A549 treated with RU486 at 1 μM for 4 hours (cell line): ENCODE measurements around the gene ZDHHC4. TPM values are rescaled to one million over a fixed set of nuclear protein-coding genes. Genes with fewer than 3 reads are reported as not detected.

ENCODE experiments used
- total RNA-seq: library from RNA; stranded (reverse); fragments of 200-300 nt; extraction: Qiagen RNA extraction; gene quantifications from 5 replicates; pipeline ENCODE4 v1.2.3, GENCODE V29; 2022; ENCODE audit warnings: low read depth

The ZDHHC4 gene
- total RNA-seq, result 46.9 to 61.0 TPM (median 47.5 TPM) in 5 replicates

DNA sequence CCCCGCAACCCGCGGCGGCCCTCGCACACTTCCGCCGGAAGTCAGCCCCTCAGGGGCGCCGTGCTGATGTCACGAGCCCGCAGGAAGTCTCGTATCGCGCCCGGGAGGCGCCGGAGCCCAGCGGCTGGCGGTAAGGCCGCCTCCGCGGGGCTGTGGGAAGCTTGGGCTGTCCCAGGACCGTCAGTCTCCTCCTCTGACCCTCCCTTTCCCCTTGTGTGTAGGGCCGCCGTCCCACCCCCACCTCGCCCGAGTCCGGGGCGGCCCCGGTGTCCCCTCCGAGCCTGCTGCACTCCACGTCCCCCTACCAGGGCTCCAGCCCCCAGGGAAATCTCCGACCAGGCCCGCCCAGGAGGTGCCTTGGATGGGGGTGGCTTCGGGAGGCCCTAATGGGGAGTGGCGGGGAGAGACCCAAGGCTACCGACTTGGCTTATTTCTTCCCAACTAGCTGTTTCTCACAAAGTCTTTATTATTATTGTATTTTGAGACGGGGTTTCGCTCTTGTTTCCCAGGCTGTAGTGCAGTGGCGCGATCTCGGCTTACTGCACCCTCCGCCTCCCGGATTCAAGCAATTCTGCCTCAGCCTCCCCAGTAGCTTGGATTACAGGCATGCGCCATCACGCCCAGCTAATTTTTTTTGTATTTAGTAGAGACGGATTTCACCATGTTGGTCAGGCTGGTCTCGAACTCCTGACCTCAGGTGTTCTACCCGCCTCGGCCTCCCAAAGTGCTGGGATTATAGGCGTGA, at the start of gene ZDHHC4:
Gene ZDHHC4, plus strand, starts transcription at position 86 of the 745 bp plus-strand sequence. CDS start 3,108 bp downstream, outside the sequence.

GRCh38 chr7:6551016-6551511, 26.2 kb upstream of the ZDHHC4 start, which contains the start of gene GRID2IP:
TSS of gene GRID2IP (minus strand) at chr7:6551461. CDS start at chr7:6551436, 25 bp downstream.

DNA sequence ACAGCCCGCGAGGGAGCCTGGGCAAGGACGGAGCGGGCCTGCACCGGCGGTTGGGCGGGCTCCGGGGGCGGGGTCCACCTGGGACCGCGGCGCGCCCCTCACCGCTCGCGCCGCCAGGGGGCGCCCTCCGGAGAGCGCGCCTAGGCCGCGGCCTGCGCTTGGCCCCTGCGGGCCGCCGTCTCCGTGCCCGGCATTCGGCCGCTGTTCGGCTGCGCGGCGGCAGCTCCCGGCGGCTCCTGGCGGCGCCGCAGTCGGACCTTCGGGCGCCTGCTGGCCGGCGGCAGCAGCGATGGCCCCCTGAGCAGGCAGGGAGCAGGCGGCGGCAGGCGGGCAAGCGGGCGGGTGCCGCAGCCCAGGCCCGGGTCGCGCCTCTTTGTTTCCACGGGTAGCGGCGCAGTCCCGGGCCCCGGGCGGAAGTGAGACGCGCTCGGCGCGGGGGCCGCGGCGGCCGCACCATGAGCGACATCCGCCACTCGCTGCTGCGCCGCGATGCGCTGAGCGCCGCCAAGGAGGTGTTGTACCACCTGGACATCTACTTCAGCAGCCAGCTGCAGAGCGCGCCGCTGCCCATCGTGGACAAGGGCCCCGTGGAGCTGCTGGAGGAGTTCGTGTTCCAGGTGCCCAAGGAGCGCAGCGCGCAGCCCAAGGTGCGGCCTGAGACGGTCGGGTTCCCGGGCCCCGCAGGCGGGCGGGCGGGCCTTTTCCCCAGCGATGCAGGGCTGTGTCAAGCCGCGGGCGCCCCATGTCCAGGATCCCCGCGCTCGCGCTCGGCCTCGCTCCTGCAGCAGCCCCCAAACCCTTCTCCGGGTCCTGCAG, 12.8 kb downstream of the ZDHHC4 start, which contains the start of gene INTS15:
Gene INTS15, plus strand, starts transcription at position 193 of the 816 bp plus-strand sequence. Its CDS starts 263 bp downstream, at position 456.

DNA sequence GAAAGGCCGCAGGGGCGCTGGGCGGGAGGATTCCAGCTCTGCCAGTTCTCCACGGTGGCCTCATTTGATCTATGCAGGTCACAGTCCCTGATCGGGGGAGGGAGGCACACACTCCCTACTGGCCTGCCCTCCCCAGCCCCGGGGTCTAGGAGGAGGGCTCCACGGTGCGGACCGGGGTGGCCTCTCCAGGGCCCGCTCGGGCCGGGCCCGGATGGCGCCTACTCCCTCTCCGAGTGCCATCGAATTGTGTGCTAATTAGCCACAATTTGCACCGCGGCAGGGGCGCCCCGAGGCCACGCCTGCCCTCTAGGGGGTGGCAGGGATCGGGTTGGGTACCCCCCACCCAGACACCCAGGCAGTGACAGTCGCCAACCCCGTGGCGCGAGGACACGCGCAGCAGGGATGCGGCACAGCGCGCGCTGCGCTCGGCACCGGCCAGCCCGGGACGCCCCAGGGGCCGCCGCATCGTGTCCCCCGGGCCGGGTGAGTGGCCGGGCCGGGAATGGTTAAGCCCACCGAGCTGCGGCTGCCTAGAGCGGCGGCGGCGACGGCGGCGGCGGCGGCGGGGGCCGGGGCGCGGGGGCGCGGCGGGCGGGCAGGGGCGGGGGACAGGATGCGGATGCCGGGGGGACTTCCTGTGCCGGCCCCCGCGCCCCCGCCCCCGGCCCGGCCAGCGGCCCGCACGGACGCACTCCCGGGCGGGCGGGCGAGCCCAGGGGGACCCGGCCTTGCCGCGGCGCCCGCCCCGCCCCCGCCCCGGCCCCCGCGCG, 37.9 kb downstream of the ZDHHC4 start, which contains the start of gene ZNF853:
Gene ZNF853, plus strand, starts transcription at position 658 of the 770 bp plus-strand sequence. CDS start 565 bp downstream, outside the sequence.

DNA sequence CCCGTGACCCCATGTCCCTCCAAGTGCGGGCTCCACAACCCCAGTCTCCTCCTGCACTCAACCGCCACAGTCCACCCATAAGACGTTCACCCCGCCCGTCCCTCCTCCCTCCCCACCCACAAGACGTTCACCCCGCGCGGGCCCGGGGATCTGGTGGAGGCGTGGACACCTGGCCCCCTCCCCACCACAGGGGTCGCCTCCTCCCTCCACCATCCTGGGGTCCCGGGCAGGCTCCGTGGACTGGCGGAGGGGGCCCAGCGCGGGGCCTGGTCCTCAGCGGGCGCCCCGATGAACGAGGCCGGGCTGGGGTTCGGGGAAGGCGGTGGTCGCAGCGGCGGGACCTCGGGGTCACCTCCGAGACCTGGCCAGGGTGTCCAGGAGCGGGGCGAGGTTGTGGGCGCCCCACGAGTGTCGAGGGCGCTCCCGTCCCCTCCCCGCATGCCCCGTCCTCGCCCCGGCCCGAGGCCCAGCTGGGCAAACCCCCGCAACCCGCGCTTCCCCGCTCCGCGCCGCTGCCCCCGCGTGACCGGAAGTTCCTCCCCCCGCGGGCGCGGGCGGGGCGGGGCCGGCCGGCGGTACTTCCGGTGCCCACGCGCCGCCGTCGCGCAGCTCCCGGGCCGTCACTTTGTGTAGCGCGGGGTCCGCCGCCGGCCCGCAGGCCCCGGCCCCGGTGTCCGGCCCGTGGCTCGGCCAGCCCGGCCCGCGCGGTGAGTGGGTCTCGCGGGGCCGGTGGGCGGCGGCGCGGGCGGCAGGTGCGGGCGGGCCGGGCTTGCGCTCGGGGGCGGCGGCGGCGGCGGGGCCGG, 59.7 kb downstream of the ZDHHC4 start, which contains the start of gene ZNF316:
Gene ZNF316, plus strand, starts transcription at position 578 of the 803 bp plus-strand sequence. CDS start 5,092 bp downstream, outside the sequence.

Other genes starting within 250 kb of the ZDHHC4 start
- gene FAM220A, start 228.5 kb upstream of the ZDHHC4 start, total RNA-seq, result 10.9 to 15.9 TPM (median 14.3 TPM) in 5 replicates
- 289 to 429 TPM (median 388 TPM) in 5 replicates for gene RAC1, start 202.9 kb upstream of the ZDHHC4 start, total RNA-seq
- gene DAGLB, start 129.5 kb upstream of the ZDHHC4 start, total RNA-seq, result 19.6 to 25.2 TPM (median 24.7 TPM) in 5 replicates
- gene KDELR2, start 93.3 kb upstream of the ZDHHC4 start, total RNA-seq, result 110 to 157 TPM (median 142 TPM) in 5 replicates
- gene GRID2IP, start 26.0 kb upstream of the ZDHHC4 start, total RNA-seq, result 0.03 TPM in 1 of 5 replicates, not detected in the others
- gene INTS15, start 12.6 kb downstream of the ZDHHC4 start, total RNA-seq, result 20.5 to 28.9 TPM (median 25.1 TPM) in 5 replicates
- gene ZNF853, start 38.2 kb downstream of the ZDHHC4 start, total RNA-seq, result 1.8 to 2.9 TPM (median 2.3 TPM) in 5 replicates
- 8.5 to 15.7 TPM (median 14.6 TPM) in 5 replicates for gene ZNF316, start 59.9 kb downstream of the ZDHHC4 start, total RNA-seq
- gene ZNF12, start 129.5 kb downstream of the ZDHHC4 start, total RNA-seq, result 5.8 to 12.8 TPM (median 10.9 TPM) in 5 replicates
- gene RSPH10B2, start 176.6 kb downstream of the ZDHHC4 start, total RNA-seq, result 0.15 to 0.16 TPM in 2 of 5 replicates, not detected in the others
- 21.9 to 47.9 TPM (median 25.7 TPM) in 5 replicates for gene CCZ1B, start 248.8 kb downstream of the ZDHHC4 start, total RNA-seq